ENCODE data around the gene CDON.

CDON gene

DNA sequence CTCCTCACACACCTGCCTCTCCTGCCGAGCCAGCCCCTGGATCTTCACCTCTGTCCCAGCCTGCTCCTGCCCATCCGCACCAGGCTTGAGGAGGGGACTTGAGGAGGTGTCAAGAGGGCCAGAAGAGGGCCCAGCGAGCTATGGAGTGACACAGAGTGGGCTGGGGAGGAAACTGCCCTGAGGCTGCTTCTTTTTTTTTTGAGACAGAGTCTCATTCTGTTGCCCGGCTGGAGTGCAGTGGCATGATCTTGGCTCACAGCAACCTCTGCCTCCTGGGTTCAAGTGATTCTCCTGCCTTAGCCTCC is 21.9 kb upstream of the CDON start:
- DNase-seq (ENCODE audit: low read depth in 2 of 2, low spot score in 1 of 2) = no peak

GRCh38 chr11:126083829-126084607 is 21.4 kb upstream of the CDON start:
- DNase-seq (ENCODE audit: low read depth in 2 of 2, low spot score in 1 of 2) = no peak

DNA sequence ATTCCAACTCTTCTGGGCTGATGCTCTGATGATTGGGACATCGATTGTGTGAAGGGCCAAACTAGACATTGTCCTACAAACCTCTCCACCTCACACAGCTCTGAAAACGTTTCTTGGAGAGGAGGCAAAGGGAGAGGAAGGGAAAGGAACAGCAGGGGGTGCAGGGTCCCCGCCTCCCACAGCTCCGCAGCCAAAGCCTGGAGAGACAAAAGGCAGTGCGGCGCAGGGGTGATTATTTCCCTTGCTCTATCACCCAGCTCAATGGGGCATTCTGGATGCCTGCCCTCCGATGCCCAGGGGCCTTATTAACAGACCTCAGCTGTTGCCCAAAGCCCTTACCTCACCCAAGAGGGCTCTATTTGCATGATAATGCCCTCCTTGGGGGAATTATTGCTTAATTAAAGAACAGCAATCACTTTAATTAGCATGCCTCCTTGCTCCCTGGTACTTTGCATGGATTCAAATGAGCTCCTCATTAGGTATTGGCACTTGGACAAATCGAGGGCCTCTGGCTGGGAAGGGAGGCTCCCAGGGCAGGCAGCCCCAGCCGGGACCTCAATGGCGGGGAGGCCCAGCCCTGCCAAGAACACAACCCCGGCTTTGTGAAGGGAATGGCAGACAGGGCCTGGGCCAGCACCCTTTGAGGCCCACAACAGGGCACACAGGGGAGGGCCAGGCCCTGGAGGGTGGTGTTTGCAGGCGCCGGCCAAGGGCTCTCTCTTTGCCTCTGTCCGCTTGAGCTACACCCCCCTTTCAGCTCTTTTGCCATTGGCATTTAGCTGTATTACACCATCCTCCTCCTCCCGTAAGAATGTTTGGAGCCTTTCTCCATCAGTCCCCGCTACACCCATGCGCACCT is 19.8 kb upstream of the CDON start:
- DNase-seq (ENCODE audit: low read depth in 2 of 2, low spot score in 1 of 2) = no peak

GRCh38 chr11:126081915-126082250 is 19.2 kb upstream of the CDON start:
- no peak for DNase-seq (ENCODE audit: low read depth in 2 of 2, low spot score in 1 of 2)

DNA sequence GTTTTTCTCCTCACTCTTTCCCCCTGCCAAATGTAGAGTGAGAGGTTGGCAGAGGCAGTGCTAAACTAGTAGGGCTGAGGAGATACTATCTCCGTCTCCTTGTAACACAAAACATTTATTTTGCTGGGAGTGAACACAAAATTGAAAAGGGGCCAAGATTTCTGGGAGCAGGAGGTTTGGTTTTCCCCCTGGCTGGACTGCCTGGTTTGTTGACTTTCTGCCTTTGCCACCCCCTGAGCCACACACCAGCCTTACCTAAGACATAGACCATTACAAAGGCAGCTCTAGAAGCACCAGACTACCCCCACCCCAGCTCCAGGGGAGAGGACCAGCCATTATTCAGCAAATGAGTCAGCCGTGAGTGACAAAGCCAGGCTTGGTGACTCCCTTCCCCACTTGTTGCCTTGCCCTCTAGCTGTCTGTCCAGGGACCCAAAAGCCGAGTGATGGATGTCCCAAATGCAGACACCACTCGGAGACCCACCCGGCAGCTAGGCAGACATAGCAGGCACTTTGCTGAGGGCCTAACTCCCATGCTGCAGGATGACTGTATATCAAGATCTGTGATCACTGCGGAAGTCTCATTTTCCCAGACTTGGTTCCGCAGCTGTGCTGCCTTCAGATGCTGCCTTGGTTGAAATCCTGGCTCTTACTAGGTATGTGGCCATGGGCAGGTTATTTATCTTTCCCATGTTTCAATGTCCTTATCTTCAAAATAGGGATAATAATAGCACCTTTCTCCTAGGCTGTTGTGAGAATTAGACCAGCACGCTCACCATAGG is 17.7 kb upstream of the CDON start:
- DNase-seq (ENCODE audit: low read depth in 2 of 2, low spot score in 1 of 2) = no peak

DNA sequence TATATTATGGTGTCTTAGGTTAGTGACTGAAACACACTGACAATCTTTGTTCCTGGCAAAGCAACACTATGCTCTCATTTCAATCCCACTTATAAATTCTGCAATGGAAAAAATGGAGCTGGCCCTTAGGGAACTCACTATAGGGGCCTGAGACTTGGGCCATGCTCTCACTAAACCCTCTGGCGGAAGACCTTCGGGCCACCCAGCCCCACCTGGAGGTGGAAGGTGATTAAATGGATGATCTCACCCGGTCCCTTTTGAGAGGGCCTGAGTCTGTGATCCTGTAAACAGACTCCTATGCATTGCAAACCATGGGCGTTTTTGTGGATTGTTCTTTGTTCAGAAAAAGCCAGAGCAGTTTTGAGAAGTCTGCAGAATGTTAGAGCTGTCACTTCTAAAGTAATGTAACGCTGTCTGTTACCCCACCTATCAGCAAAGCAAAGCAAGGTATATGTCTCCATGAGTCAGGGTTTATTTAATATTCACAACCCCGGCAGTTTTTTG is 17.0 kb upstream of the CDON start:
- DNase-seq (ENCODE audit: low read depth in 2 of 2, low spot score in 1 of 2) = no peak

- no peak for DNase-seq (ENCODE audit: low read depth in 2 of 2, low spot score in 1 of 2)
Observed at GRCh38 chr11:126076641-126077040, 14.0 kb upstream of the CDON start.

DNA sequence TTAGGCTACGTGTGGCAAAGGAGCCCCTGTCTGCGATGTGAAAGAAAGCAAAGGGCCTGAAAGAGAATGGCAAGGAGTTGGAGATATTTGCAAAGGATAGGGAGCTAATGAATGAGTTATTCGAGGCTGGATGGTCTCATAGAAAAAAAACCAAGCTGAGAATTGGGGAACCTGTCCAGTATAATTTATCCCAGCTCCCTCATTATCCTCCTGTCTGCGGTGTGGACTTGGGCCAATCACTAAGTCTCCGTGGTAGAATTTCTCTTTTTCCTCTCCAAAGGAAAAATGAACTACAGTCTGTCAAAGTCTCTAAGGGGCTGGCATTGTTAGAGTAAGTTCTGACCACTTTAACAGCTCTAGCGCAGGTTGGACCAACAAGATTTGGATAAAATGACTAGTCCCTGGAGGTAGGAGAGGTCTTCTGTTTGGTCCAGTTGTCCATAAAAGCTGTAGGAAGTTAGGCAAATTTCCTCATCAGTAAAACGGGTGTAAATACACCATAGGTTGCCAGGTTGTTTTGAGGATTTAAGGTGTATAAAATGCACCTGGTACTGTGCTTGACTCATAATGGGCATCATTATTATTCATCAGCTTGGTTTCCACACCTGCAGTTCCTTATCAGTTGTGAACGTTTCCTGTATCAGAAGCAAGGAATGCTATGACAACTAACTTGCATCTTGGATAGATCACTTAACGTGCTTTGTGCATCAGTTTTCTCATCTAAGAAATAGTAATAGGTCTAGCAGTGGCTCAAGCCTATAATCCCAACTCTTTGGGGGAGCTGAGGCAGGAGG is 10.3 kb upstream of the CDON start:
- DNase-seq (ENCODE audit: low read depth in 2 of 2, low spot score in 1 of 2) = no peak

DNA sequence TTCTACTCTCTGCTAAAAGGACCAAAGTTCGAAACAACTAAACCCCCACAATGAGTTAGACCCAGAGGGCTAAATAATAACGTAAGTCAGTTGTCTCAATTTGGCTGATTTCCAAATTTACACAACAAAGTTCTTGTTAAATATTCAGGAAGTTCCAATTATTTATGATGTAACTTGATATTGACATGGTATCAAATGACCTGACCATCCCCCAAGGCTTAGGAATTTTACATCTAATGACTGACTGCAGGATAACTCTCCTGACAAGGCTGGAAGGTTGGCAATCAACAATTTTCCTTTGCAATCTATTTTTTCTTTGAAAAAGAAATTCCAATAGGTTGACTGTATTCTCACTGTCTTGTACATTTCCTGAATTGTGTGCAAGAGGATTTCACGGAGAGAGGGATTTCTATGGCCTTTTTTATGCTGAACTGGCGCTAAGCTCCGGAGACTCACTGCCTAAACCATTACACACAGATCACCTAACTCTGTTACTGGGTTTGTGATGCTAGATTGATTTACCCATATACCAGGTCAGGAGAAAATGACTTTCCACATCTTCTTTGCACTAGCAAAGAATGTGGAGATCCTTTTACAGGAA is 9.6 kb upstream of the CDON start:
- no peak for DNase-seq (ENCODE audit: low read depth in 2 of 2, low spot score in 1 of 2)

DNA sequence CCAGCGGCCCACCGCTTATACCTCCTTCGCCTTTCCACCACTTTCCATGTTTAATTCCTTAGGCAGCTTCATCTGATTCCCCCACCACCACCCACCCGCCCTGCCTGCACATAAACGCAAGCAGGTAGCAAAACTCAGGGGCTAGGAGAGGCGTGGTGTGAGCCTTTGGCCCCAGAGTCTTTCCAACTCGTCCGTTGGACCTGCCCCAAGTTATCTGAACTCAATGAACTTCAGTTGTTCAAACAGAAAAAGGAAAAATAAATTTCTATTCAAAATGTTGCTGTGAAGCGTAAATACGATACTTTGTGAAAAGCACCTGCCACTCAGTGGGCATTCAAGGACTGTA is 814 bp upstream of the CDON start:
- no peak for DNase-seq (ENCODE audit: low read depth in 2 of 2, low spot score in 1 of 2)

GRCh38 chr11:126061707-126062678 is 673 bp downstream of the CDON start:
- DNase-seq (ENCODE audit: low read depth in 2 of 2, low spot score in 1 of 2) = peak; percentile 0 to 10

GRCh38 chr11:126060757-126061171 is 1.9 kb downstream of the CDON start:
- DNase-seq (ENCODE audit: low read depth in 2 of 2, low spot score in 1 of 2) = no peak

DNA sequence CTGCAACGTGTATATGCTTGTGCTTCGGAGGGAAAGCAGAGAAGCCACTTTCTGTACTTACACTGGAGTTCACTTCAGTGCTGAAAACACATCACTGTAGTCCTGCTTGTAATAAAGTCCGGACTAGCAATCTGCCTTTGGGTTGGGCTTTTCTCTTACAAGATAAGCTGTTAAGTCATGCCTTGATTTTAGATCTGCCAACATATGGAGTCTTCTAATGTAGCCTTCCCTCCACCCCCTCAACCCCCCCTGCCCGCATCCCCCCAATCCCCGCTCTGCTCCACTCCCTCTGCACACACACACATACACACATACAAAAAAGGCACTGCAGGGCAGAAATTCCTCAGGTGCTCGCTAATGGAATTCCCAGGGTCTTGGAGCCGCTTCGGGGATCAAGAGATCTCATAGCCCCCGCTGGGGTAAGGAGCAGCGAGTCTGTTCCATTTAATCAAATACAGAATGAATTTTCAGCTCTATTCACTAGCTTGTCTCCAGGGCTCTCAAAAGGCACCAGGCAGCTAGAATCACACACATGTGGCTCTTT is 3.4 kb downstream of the CDON start:
- DNase-seq (ENCODE audit: low read depth in 2 of 2, low spot score in 1 of 2) = no peak

DNA sequence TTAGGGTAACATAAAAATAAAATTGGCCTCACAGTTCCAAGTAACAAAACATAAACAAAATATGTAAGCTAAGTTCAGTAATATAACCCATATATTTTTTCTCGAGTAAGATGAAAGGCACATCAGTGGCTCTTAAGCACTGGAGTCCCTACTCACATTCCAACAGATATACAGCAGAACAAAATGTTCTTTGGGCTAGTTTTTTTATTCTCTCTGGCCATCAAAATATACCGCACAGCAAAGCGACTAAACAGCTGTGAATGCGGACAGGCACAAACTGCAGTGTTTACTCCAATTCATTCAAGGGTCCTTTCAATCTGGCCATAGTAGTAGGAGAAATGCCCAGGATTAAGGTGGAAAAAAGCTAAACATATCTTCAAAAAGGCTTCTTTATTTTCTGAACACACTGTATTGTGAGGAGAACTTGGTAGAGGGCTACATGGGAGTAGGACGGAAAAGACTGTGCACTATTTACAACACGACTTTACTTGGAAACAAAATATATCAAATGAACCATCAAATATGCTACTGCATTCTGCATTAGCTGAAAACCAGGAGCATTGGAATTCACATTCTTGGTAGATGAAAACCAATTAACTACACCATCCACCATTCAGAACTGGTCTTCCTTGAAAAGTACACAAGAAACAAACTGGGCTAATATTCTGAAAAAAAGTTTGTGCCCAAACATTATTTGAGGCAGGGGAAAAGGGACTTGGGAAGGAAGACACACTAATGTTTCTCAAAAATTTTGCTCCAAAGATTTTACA is 4.4 kb downstream of the CDON start:
- DNase-seq (ENCODE audit: low read depth in 2 of 2, low spot score in 1 of 2) = no peak

DNA sequence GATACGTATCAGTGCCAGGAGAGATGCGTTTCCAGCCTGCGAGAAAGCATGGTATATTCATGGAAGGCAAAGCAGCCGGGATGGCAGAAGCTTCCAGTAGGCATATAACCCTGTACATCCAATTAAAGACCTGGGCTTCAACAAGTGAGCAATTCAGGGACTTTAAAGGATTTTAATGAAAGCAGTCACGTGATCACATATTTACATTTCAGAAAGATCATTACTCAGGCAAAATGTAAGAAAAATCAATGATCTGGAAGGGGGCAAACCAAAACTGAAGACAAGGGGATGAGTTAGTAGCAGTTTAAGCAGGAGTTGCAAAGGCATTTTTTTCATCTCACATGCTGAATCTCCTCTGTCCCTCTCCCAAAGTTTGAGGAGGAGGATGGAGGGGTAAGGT is 7.8 kb downstream of the CDON start:
- DNase-seq (ENCODE audit: low read depth in 2 of 2, low spot score in 1 of 2) = no peak

- DNase-seq (ENCODE audit: low read depth in 2 of 2, low spot score in 1 of 2) = no peak
Observed at GRCh38 chr11:126054408-126054807, 8.3 kb downstream of the CDON start.

DNA sequence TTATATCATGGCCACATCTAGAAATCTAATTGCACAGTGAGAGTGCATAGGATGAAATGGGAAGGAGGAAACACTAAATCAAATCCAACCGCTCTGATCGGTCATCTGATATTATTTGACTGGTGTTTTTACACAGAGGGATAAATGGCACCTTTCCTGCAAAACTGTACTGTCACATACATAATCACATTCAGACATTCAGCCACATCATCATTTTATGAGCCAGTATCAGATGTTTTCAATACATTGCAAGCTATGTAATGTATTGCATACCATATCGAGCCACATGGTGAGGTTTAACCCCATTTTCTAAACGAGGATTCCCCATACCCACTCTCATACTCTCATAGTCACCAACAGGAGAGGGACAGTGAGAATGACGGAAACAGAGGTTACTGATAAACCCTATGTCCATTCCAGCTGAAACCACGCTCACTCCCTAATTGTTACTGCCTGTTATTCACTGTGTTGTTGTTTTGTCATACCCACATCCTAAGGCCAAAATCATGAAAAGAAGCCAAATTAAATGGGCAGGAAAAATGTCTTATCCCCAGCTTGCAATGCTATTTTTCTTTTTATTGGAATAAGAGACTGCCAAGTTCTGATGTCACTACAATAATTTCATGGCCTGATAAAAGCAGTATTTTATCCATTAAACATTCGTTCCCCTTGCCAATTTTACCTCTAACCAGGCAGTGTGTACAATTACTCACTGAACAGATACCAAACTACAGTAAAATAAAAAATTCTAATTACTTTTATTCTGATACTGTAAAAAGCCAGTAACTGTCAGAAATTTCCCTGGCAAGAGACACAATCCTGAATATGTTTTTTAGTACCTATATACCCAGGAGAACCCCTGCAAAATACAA is 9.0 kb downstream of the CDON start:
- DNase-seq (ENCODE audit: low read depth in 2 of 2, low spot score in 1 of 2) = no peak

GRCh38 chr11:126051117-126051516 is 11.5 kb downstream of the CDON start:
- no peak for DNase-seq (ENCODE audit: low read depth in 2 of 2, low spot score in 1 of 2)
